ENCODE data around the gene SSC5D.

DNA sequence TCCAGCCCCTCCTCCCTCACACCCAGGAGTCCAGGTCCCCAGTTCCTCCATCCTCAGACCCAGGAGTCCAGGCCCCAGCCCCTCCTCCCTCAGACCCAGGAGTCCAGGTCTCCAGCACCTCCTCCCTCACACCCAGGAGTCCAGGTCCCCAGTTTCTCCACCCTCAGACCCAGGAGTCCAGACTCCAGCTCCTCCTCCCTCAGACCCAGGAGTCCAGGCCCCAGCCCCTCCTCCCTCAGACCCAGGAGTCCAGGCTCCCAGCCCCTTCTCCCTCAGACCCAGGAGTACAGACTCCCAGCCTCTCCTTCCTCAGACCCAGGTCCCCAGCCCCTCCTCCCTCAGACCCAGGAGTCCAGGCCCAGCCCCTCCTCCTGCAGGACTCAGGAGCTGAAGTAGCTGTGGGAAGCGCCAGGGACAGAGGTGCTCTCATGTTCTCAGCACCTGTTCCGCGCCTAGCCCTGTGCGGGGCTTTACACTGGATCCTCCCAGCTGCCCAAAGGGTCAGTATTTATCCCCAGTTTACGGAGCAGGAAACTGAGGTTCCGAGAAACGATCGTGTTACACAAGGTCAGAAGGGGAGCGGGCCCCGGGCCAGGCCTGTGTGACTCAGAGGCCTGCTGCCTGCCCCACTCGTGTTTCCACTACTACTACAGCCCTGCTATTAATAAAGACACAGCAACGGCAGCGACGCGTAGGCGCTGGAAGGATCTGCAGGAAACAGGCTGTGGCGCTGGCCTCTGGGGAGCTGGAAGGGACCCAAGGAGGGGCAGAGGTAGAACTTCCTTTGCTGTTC is 58.8 kb downstream of the SSC5D start:
- TF ChIP-seq POLR2AphosphoS5 (IDR thresholded peaks at IDR 0.05; ENCODE audit: low read depth, low read length) (no peak), POLR2A (IDR thresholded peaks at IDR 0.05; ENCODE audit: low read depth, low read length) (no peak)
